NCI-H345 treated with DMSO at 0.1 percent for 48 hours (cell line): ENCODE data around the gene CCDC159.
"Not testable (repeated sequence)": the region's sequence is repeated elsewhere in the genome, so short reads cannot be mapped to it uniquely, and the experiment has no call there.

Source experiments
- DNase-seq: peaks from one replicate; lab custom pipeline; 2025; ENCODE audit not compliant: unreplicated experiment; lab: John Stamatoyannopoulos, UW

CCDC159 gene

DNA sequence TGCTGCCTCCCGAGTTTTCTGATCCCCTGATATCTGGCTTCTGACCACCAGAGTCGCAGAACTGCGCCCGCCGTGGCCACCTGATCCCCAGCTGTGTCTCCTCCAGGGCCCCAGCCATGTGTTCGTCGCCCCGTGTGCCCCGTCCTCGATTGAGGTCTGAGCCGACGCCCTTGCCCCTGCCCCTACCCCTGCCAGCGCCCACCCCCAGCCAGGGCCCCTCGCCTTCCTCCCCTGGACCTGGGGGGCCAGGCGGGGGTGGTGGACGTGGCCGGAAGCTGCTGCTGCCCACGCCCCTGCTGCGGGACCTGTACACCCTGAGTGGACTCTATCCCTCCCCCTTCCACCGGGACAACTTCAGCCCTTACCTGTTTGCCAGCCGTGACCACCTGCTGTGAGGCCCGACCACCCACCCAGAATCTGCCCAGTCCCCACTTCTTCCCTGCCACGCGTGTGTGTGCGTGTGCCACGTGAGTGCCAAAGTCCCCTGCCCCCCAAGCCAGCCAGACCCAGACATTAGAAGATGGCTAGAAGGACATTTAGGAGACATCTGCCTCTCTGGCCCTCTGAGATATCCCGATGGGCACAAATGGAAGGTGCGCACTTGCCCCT is 18.1 kb downstream of the CCDC159 start:
- no peak for DNase-seq

DNA sequence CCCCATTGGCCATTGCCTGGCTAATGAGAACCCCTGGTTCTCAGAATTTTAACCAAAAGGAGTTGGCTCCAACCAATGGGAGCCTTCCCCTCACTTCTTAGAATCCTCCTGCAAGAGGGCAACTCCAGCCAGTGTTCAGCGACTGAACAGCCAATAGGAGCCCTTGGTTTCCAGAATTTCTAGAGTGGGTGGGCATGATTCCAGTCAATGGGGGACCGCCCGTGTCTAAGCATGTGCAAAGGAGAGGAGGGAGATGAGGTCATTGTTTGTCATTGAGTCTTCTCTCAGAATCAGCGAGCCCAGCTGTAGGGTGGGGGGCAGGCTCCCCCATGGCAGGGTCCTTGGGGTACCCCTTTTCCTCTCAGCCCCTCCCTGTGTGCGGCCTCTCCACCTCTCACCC is 18.6 kb downstream of the CCDC159 start:
- no peak for DNase-seq

DNA sequence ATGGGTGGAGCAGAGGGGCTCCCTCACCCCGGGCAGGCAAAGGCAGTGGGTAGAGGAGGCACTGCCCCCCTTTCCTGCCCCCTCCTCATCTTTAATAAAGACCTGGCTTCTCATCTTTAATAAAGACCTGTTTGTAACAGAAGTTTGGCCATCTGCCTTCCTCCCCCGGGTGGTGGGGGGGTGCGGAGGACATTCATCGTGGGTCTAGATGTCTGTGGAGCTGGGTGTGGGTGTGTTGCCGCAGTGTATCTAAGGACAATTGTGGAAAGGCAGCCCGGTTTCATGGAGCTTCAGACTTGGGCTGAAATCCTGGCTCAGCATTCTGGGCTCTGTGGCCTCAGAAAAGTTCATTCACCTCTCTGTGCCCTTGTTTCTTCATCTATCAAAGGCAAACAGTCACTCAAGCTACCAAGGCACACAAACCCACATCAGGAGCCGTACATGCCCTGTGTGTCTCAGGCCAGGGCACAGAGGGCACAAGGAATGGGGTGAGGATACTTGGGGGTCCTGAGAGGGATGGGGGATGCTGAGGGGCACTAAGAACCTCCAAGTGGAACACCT is 19.3 kb downstream of the CCDC159 start:
- DNase-seq = no peak

DNA sequence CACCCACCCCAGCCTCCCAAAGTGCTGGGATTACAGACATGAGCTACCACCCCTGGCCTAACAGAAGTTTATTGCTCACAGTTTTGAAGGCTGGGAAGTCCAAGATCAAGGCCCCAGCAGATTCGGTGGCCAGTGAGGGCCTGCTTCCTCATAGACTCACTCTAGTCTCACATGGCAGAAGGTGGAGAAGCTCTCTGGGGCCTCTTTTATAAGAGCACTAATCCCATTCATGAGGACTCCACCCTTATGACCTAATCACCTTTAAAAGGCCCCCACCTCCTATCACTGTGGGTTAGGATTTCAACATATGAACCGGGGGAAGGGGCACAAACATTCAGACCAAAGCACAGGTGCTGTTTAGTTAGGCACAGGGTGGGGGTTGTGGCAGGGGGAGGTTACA is 21.2 kb downstream of the CCDC159 start:
- DNase-seq = no peak

DNA sequence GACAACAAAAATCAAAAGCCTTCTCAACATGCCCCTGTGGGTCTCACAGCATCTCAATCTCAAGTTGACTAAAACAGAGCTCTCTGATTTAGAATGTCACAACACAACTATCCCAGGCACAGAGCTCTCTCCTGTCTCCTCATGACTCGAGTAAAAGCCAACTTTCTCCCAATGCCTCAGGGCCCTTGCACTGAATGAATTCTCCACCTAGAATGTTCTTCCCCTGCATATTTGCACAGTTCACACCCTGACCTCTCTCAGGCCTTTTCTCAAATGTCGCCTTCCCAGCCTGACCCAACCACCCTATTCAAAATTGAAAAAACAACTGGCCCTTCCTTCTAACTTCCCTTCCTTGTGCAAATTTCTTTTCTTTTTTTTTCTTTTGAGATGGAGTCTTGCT is 24.4 kb downstream of the CCDC159 start:
- DNase-seq = no peak

DNA sequence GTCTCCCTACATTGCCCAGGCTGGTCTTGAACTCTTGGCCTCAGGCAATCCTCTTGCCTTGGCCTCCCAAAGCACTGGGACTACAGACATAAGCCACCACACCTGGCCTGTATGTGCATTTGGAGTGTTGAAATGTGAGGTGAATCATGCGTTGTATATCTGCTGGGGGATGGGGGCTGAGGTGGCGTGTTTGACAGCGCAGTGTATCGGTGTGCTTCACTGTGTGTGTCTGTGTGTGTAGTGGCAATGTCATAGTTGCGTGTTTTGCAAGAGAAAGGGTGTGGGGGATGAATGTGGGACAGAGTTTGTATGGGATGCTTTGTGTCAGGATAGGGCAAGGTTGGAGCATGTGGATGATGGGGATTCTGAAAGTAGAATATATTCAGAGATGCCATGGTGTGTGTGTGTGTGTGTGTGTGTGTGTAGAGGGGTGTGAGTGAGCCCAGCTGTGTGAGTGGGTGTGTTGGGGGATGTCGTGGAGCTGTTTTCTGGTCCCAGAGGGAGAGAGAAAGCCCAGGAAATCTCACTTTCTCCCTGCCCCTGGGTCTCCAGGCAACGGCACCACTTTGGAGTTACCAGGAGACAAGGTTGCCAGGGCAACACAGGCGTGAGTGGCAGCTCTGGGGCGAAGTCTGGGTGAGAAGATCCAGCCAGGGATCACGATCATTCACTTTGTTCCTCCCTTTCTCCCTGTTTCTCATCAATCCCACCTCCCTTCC is 27.0 kb downstream of the CCDC159 start:
- DNase-seq = no peak

DNA sequence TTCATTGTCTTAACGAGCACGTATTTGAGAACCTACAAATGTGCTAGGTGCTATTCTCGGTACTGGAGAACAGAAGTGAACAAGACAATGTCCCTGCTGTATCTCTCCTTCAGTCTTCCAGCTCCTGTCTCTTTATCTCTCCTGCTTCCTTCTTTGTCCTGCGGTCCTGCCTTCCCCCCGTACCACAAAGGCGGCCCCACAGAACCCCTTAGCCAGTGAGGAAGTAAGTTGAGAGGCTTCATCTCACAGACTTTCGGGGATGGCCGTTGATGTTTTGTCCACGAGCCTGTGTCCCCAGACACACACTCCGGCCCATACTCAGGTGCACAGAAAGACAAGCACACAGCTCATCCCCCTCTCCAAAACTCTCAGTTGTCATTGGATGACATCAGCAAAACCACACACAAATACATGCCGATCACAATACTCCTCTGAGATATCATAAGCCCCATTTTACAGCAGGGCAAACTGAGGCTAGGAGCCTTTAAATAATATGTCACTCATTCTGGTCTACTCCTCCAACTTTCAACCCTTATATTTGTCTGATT is 27.6 kb downstream of the CCDC159 start:
- DNase-seq = no peak

DNA sequence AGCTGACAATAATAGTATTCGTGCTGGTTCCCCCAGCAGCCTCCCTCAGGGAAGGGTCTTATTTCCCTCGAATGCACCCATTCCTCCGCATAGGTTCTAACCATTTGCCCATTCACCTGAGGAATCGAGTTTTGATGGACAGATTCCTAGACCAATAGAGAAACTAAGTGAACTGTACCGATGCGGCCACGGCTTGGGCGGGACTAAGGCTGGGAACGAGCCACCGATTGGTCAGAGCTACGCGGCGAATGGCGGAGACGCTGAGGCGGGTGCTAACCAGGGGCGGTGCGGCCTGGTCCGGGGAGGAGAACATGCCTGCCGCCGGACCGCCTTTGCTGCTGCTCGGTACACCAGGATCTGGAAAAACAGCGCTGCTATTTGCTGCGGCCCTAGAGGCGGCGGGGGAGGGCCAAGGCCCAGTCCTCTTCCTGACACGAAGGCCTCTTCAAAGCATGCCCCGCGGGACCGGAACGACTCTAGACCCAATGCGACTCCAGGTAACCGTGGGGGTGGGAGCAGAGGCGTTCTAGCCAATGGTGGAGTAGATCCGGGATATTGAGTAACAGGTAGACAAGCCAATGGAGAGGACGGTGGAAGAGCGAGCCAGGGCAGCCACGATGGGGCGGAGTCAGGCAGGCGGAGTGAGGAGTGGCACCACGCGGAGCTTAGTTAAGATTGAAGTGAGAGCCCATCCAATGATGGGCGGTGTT is 28.3 kb downstream of the CCDC159 start, which contains the start of gene SWSAP1:
SWSAP1 (plus strand) TSS at position 234 of the 710 bp plus-strand sequence; CDS start at position 249, 15 bp downstream.
- DNase-seq = peak; percentile 83

DNA sequence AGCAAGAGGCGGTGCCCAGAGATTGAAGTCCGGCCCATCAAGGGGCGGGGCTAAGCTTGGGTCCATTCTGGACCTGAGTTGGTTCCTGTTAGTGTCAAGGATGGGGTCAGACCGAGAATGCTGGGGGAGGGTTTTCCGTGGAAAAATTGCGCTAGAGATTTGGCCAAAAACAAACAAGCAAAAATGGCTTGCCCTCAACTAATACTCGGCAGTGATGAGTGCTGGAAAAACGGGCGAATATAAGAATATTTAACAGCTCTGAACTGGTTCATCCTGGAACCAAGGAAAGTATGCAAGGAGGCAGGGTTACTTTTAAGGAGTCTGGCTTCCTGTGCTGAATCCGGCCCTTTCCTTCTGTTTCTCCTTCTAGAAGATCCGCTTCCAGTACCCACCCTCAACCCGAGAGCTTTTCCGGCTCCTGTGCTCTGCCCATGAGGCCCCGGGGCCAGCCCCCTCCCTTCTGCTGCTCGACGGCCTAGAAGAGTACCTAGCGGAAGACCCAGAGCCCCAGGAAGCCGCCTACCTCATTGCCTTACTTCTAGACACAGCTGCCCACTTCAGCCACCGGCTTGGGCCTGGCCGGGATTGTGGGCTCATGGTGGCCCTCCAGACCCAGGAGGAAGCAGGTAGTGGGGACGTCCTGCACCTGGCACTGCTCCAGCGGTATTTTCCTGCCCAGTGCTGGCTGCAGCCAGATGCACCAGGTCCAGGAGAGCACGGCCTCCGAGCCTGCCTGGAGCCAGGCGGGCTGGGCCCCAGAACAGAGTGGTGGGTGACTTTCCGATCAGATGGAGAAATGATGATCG is 29.0 kb downstream of the CCDC159 start:
- DNase-seq = no peak

DNA sequence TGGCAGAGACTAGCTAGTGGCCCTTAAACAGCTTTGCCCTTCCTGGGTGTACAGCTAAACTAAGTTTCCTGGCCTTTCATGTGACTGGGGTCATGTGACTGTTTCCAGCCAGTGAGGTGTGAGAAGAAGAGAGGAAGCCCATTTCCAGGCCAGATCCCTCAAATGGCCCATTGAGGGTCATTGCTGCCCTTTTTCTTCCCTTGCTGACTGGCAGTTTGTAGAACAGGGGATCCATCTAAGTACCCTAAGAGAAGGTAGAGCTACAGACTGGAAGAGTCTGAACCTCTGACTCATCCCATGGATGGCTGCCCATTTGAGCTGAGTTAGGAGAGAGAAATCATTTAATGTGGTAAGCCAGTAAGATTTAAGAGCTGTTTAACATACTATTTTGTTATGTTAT is 30.9 kb downstream of the CCDC159 start:
- DNase-seq = no peak

DNA sequence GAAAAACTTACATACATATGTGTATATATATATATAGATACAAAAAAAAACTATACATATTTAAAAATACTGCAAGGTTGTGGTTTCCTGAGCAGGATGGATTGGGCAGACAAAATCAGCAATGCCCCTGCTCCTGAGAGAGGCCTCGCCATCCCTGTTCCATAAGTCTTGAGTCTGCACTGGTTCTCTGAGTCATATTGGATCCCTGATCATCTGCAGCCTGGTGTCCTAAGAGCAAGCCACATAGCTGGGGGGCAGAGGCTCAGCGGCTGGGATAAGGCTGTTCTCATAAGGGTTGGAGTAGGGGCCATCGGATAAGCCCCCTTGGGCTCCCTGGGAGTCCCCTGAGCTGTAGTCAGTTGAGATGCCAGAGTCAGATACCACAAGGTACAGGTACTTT is 31.4 kb downstream of the CCDC159 start:
- DNase-seq = no peak

DNA sequence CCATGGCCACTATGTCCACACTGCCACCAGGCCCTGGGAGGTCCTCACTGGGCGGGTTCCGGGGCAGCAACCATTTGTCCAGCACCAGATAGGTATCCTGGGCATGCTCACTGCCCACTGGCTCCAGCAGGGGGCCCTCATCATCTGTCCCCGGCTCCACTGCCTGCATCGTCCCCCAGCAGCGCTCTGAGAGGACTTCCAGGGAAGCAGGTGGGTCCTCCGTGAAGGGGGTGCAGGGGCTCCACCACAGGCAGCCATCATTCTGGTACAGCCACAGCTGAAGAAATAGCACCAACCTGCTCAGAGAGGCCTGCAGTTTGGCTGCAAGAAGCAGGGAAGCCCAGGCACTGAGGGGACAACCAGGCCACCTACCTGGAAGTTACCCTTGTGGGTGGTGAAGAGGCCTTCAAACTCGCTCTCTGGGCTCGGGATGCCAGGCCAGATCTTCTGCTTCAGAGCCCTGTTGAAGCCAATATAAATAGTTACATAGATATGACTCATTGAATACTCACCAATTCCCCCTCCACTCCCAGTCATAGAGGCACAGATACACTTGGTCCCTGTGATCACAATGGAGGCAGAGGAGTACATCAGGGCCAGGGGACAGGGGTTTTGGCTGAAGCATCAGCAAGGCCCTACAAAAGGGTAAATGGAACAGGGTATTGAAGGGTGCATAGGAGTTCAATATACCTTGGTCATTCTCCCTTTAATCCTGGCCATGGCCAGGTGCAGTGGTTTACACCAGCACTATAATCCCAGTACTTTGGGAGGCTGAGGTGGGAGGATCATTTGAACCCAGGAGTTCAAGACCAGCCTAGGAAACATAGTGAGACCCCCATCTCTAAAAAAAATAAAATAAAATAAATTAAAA is 32.2 kb downstream of the CCDC159 start:
- no peak for DNase-seq

DNA sequence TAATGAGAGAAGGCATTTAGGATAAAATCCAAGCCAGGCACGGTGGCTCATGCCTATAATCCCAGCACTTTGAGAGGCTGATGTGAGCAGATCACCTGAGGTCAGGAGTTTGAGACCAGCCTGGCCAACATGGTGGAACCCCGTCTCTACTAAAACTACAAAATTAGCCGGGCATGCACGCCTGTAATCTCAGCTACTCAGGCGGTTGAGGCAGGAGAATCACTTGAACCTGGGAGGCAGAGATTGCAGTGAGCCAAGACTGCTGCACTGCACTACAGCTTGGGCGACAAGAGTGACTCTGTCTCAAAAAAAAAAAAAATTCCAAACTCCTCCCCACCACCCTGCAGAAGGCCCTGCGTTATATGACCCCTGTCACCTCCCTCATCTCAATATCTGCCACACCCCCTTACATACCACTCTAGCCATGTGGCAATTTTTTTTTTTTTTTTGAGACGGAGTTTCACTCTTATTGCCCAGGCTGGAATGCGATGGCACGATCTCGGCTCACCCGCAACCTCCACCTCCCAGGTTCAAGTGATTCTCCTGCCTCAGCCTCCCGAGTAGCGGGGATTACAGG is 33.0 kb downstream of the CCDC159 start:
- DNase-seq = not testable (repeated sequence)

DNA sequence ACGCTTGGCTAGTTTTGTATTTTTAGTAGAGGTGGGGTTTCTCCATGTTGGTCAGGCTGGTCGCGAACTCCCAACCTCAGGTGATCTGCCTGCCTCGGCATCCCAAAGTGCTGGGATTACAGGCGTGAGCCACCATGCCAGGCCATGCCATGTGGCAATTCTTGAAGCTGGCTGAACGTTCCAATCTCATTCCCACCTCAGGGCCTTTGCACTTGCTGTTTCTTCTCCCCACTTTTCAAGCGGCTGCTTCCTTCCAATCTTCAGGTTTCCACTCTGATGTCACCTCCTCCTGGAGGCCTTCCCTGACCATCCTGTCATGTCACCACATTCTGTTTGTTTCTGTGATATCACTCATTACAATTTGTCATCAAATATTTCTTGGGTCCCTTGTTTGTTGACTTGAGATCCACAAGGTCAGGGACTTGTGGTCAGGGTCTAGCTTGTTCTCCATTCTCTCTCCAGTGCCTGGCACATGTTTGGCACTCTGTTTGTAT is 33.6 kb downstream of the CCDC159 start:
- no peak for DNase-seq

DNA sequence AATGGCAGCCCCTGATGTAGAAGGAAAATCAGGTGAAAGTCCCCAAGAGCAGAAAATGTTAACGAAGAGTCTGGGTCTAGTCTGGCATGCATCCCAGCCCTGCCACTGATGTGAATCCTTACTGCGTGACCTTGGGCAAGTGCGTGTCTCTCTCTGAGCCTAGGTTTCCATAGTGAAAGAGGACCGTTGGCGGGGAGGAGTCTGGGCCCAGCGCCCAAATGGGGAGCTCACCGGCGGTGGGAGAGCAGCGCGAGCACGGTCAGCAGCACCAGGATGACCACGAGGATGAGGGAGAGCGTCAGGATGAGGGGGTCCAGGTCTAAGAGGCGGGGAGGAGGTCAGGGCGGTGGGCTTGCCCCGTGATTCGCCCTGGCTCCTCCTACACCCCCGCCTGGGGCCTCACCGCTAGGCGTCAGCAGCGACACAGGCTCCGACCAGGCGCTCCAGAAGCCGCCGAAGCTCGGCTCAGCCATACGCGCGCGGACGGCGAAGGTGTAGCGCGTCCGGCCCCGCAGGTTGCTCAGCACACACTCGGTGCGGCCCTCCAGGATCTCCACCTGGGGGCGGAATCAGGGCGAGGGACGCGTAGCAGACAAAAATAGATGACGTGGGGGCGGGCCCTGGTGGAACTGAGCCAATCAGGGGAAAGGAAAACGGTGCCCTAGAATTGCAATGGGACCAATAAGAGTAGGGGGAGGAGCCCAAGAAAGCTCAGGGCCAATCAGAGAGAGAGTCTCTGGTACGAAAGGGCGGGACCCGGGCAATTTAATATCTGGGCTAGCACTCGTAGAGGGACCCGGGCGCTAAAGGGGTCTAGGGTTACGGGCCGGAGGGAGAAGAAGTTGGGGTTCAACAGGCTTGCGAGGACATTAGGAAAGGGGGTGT is 34.6 kb downstream of the CCDC159 start:
- DNase-seq = peak; percentile 64

DNA sequence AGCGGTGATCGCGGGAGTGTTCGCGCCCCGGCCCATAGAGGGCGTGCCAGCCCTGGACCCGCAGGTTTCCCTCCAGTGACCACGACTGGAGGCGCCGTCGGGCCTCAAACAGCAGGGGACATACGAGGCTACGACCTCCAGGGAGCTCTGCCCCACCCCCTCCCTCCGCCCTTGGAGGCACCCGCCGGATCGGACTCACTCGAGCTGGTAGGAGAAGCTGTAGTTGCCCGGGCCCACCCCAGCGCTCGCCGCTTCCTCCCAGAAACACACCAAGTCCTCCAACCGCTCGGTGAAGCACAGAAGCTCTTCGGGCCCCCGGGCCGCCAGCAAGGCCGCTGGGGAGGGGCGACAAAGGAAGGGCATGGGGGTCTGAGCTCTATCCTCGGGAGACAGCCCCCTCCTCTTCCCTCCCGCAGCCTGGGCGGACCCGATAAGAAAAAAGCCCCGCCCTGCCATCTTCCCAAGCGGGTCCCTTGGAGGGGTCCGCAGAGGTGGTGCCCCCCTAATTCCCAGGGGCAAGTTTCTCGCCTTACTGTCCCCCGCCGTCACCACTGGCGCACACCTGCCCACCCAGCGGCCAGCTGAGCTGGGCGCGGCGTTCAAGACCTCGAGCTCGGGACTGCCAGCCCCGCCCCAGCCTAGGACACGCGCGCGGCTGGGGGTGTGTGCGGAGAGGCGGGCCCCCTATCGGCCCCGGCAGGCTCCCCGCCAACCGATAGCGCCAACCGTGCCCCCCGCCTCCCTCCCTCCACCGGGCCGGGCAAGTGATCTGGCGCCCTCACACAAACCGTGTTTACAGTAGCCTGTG is 36.8 kb downstream of the CCDC159 start:
- no peak for DNase-seq

DNA sequence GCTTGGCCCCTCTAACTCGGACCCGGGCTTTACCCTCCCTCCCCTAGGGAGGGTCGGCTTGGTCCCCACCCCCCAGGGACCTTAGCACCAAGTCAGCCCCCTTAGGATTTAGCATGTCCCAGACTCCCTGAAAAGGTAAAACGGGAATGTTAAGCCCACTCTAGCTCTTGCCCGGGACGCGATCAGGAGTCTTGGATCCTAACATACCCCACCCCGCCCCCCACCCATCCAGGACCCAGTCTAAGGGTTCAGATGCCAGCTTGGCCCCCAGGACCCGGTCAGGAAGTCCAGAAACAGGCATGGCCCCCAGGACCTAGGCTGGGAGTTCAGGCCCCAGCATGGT is 37.4 kb downstream of the CCDC159 start:
- DNase-seq = no peak

DNA sequence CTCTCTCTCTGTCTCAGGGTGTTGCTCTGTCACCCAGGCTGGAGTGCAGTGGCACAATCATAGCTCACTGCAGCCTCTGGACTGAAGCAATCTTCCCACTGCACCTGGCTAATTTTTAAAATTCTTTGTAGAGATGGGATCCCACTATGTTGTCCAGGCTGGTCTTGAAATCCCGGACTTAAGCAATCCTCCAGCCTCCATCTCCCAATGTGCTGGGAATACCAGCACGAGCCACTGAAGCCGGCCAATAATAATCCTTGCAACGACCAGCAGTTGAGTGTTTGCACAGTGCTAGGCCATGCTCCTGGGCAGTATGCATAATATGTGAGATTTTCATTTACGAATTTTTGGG is 38.4 kb downstream of the CCDC159 start:
- no peak for DNase-seq
